GM12865 (cell line): ENCODE data around the gene KDM6B.

Experiments
- DNase-seq: peaks from one replicate; pipeline ENCODE4 v3.0.0; 2010; ENCODE audit warnings: low read depth
- H3K4me3 ChIP-seq: 2 replicates; pipeline ENCODE4 v1.5.1; 2011; ENCODE audit warnings: mild to moderate bottlenecking, low read depth, low read length, control low read depth
- TF ChIP-seq, protein P1 (sequence below): IDR thresholded peaks from 2 replicates; pipeline ENCODE4 v1.5.1; 2011; ENCODE audit warnings: low read length, control low read depth, low read depth, inconsistent platforms; ENCODE audit not compliant: insufficient read depth; ENCODE audit errors: missing control alignments

KDM6B gene

DNA sequence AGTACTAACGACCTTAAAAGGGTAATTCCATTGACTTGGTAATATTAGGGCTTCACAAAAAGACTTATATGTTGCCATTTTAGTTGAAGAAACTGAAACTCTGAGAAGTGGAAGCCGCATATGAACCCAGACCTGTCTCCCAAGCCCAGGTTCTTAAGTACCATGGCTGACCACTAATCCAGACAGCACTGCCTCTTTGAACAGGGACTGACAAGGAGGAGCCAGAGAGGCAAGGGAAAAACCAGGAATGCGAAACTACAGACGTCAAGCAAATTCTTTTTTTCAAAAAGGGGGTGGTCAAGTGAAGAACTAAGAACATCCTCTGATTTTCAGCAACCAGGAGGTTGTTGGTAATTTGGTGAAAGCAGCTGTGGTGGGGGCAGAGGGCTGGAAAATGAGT lies 39.0 kb downstream of the KDM6B start:
- H3K4me3 ChIP-seq = no peak overlapping the region
- DNase-seq = peak; percentile 24
- TF ChIP-seq, protein P1, sequence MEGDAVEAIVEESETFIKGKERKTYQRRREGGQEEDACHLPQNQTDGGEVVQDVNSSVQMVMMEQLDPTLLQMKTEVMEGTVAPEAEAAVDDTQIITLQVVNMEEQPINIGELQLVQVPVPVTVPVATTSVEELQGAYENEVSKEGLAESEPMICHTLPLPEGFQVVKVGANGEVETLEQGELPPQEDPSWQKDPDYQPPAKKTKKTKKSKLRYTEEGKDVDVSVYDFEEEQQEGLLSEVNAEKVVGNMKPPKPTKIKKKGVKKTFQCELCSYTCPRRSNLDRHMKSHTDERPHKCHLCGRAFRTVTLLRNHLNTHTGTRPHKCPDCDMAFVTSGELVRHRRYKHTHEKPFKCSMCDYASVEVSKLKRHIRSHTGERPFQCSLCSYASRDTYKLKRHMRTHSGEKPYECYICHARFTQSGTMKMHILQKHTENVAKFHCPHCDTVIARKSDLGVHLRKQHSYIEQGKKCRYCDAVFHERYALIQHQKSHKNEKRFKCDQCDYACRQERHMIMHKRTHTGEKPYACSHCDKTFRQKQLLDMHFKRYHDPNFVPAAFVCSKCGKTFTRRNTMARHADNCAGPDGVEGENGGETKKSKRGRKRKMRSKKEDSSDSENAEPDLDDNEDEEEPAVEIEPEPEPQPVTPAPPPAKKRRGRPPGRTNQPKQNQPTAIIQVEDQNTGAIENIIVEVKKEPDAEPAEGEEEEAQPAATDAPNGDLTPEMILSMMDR = no peak

DNA sequence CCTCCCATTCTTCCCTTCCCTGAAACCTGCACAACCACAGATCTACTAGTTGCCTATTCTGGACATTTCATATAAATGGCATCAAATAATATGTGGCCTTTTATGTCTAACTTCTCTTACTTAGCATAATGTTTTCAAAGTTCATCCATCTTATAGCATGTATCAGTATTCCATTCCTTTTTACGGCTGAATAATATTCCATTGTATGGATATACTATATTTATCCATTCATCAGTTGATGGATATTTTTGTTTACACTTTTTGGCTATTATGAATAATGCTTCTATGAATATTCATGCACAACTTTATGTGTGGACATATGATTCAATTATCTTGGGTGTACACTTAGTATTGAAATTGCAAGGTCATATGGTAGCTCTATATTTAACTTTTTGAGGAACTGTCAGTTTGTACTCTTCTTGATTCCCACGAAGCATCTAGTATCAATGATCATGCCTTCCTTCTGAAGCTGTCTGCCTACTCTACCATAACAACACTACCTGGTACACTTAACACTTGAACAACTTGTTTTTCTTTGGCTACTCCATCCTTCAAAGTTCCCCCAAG lies 41.9 kb downstream of the KDM6B start:
- no peak for DNase-seq
- no peak overlapping the region for H3K4me3 ChIP-seq
- TF ChIP-seq, protein P1 = no peak

DNA sequence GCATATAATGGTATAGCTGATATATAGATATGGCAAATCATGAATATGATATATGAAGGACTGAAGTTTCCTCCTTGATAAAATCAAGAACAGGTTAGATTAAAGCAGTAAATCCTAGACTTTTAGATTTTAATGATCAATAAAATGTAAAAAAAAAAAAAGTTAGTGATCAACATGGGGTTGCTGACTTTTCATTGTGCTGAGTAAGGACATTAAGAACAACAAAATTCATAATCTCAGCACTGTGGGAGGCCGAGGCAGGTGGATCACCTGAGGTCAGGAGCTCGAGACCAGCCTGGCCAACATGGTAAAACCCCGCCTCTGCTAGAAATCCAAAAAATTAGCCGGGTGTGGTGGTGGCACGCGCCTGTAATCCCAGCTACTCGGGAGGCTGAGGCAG lies 44.2 kb downstream of the KDM6B start:
- TF ChIP-seq, protein P1 = no peak
- no peak overlapping the region for H3K4me3 ChIP-seq
- no peak for DNase-seq

DNA sequence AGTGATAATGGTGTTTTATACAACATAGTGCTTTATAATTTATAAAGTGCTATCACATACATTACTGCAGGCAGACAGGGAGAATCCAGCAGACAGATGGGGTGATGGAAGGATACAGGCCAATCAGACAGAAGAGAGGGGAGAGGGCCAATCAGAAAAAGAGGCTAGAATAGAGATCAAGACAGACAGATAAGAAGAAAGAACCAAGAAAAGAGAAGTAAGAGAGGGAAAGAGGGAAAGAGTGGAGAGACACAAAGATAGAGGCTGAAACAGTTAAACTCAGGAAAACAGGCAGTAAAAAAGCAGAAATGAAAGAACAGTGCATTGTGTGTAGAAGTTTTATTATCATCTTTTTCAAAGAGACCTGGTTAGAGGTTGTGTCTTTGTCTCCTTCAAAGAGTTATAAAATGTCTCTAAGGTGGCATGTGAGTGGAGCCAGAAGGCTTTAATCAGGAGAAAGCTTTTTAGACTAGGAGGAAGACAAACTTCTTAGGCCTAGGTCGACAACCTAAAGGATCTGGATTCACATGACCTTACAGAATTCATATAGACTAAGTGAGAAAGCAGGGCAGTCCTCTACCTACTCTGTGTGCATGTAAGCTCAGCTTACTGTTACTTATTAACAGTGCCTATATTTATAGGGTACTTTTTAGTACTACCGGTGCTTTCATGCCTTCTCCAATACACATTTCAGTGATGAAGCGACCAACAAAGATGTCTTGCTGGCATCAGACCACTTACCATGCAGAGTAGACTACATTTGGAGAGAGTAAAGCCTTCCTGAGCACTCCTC lies 46.3 kb downstream of the KDM6B start:
- no peak for DNase-seq
- TF ChIP-seq, protein P1 = no peak
- H3K4me3 ChIP-seq = no peak overlapping the region

DNA sequence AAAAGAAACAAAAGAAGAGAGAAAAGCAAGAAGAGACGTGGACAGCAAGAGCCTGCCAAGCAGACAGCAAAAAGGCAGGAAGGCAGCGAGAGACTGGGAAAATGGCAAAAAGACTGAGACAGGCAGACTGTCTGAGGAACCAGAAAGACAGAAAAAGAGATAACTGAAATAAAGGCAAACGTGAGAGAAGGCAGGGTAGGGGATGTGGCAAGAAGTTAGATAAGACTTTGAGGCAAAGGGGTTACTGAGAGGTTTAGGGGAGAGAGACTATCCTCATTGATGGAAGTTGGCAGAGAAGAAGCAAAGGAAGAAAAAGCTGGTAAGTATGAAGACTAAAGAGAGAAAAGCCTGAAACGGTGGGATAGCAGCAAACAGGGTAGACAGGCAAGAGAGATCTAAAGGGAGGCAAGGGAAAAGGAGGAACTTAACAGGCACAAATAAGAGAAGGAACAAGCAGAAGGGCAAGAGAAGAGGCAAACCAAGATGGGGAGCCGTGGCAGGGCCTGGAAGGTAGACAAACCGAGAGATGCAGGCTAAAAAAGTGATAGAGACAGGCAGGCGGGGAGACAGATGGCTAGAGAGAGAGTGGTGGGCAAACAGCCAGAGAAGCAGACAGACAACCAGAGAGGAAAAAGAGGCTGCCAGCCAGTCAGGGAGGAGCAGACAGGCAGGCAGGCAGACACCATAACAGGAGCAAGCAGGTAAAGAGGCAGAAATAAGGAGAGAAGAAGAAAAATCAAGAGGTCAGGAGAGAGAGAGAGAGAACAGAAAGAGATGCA lies 47.4 kb downstream of the KDM6B start:
- H3K4me3 ChIP-seq = no peak overlapping the region
- DNase-seq = no peak
- TF ChIP-seq, protein P1 = no peak

DNA sequence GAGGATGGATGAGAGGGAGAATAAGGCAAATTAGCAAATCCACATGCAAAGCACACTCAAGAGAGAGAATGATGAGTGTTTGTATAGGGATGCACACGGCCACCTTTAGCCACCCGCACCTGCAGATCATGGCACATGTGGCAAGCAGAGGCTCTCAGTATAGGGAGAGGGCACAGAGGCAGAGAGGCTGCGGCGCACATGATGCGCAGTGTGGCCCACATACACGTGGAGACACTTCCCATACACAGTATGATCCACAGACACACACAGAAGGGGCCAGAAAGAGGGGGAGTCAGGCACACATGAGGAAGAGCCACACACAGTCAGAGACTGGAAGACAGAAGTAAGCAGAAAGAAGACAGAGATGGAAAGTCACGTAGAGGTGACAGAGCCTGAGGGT lies 48.1 kb downstream of the KDM6B start:
- no peak for DNase-seq
- H3K4me3 ChIP-seq = no peak overlapping the region
- TF ChIP-seq, protein P1 = no peak
